Measurements from ENCODE around the gene KRTAP12-4. TPM values are rescaled to one million over a fixed set of nuclear protein-coding genes. Genes with fewer than 3 reads are reported as not detected.
"Not testable (repeated sequence)": the region's sequence is repeated elsewhere in the genome, so short reads cannot be mapped to it uniquely, and the experiment has no call there.

Gene KRTAP12-4
- total RNA-seq, 2 experiments from 2014 or later, result not detected

- Histone ChIP-seq H3K36me3 (ENCODE audit: insufficient read depth, low read length) (no peaks in the 10 kb centered on the region), H3K79me2 (ENCODE audit: insufficient read depth, low read depth, low read length) (no peaks in the 10 kb centered on the region), H4K20me1 (ENCODE audit: insufficient read depth, low read length) (no peaks in the 10 kb centered on the region), H2AFZ (ENCODE audit: low read length) (no peak within 1 kb of the TSS), H3K4me2 (ENCODE audit: low read length) (no peak within 1 kb of the TSS), H3K9me2 (ENCODE audit: insufficient read depth, low read length) (no peaks in the 10 kb centered on the region), H3K4me3 (ENCODE audit: low read depth, low read length, poor library complexity, severe bottlenecking) (no peak within 1 kb of the TSS), H3K9me3 (ENCODE audit: low read length) (0 out of 2 replicates have a peak, but pooled peaks cover 9% of the 10 kb centered on the region), H3K4me1 (ENCODE audit: insufficient read depth, low read length, poor library complexity, severe bottlenecking) (no peaks in the 10 kb centered on the region), H3K27ac (ENCODE audit: low read depth, low read length, poor library complexity, severe bottlenecking) (no peak within 1 kb of the TSS)
- TF ChIP-seq CTCF (conservative IDR thresholded peaks at IDR 0.05; ENCODE audit: low read length), result no peak
- TF ChIP-seq EZH2phosphoT487 (IDR thresholded peaks at IDR 0.05; ENCODE audit: borderline replicate concordance, low read depth, low read length), result no peak
- intact Hi-C loops (cut with micrococcal nuclease; ENCODE audit: unreplicated experiment), result no loop called here
- ChIA-PET POLR2A (no interaction called here), CTCF (ENCODE audit: unreplicated experiment) (no interaction called here)
- no peak for DNase-seq (ENCODE audit: low spot score)
- BruUV-seq (replicated peaks), result no TSS peak
Measured at GRCh38 chr21:44612029-44612486, 42.4 kb downstream of the KRTAP12-4 start, which contains the start of gene KRTAP10-8. TSS of gene KRTAP10-8 (plus strand) at chr21:44612079. CDS start at chr21:44612101, 22 bp downstream.

GRCh38 chr21:44611551-44611950 is 42.9 kb downstream of the KRTAP12-4 start:
- Histone ChIP-seq H3K36me3 (ENCODE audit: insufficient read depth, low read length) (no peaks in the 10 kb centered on the region), H3K4me1 (ENCODE audit: insufficient read depth, low read length, poor library complexity, severe bottlenecking) (no peaks in the 10 kb centered on the region), H2AFZ (ENCODE audit: low read length) (no peak overlapping the region), H3K79me2 (ENCODE audit: insufficient read depth, low read depth, low read length) (no peaks in the 10 kb centered on the region), H3K4me3 (ENCODE audit: low read depth, low read length, poor library complexity, severe bottlenecking) (no peak overlapping the region), H3K9me2 (ENCODE audit: insufficient read depth, low read length) (no peaks in the 10 kb centered on the region), H3K4me2 (ENCODE audit: low read length) (no peak overlapping the region), H4K20me1 (ENCODE audit: insufficient read depth, low read length) (no peaks in the 10 kb centered on the region), H3K27ac (ENCODE audit: low read depth, low read length, poor library complexity, severe bottlenecking) (no peak overlapping the region), H3K9me3 (ENCODE audit: low read length) (0 out of 2 replicates have a peak, but pooled peaks cover 9% of the 10 kb centered on the region)
- no peak for DNase-seq (ENCODE audit: low spot score)
- TF ChIP-seq EZH2phosphoT487 (IDR thresholded peaks at IDR 0.05; ENCODE audit: borderline replicate concordance, low read depth, low read length) (no peak), CTCF (conservative IDR thresholded peaks at IDR 0.05; ENCODE audit: low read length) (no peak)
- POLR2A ChIA-PET, result no interaction called here
- no TSS peak for BruUV-seq (replicated peaks)
- intact Hi-C loops (cut with micrococcal nuclease; ENCODE audit: unreplicated experiment), result no loop called here
- CTCF ChIA-PET (ENCODE audit: unreplicated experiment), result no interaction called here

GRCh38 chr21:44610157-44610843 is 44.2 kb downstream of the KRTAP12-4 start:
- H3K4me3 ChIP-seq (ENCODE audit: low read depth, low read length, poor library complexity, severe bottlenecking); H3K9me3 ChIP-seq (ENCODE audit: low read length); H2AFZ ChIP-seq (ENCODE audit: low read length); H3K36me3 ChIP-seq (ENCODE audit: insufficient read depth, low read length); H3K79me2 ChIP-seq (ENCODE audit: insufficient read depth, low read depth, low read length); intact Hi-C loops (cut with micrococcal nuclease; ENCODE audit: unreplicated experiment); H3K4me1 ChIP-seq (ENCODE audit: insufficient read depth, low read length, poor library complexity, severe bottlenecking); CTCF ChIA-PET (ENCODE audit: unreplicated experiment); H3K9me2 ChIP-seq (ENCODE audit: insufficient read depth, low read length); BruUV-seq (replicated peaks); DNase-seq (ENCODE audit: low spot score); H3K4me2 ChIP-seq (ENCODE audit: low read length); POLR2A ChIA-PET; H4K20me1 ChIP-seq (ENCODE audit: insufficient read depth, low read length); H3K27ac ChIP-seq (ENCODE audit: low read depth, low read length, poor library complexity, severe bottlenecking): not testable (repeated sequence)
